HEK293 (cell line): Measurements from ENCODE around the gene DCAF7.

Experiments used
- CTCF ChIA-PET: fragments of 350-600 bp; formaldehyde crosslinking; extraction: SDS; loops from one replicate; lab custom pipeline; 2021; ENCODE audit warnings: antibody characterized with exemption; lab: Yijun Ruan, JAX
- POLR2A ChIA-PET: fragments of 300-600 bp; formaldehyde crosslinking; extraction: SDS; loops from one replicate; lab custom pipeline; 2020; ENCODE audit warnings: antibody characterized with exemption, inconsistent platforms; lab: Yijun Ruan, JAX
- H3K27ac ChIP-seq: fragments of 200-500 bp; sonication (Bioruptor generic); 2 replicates; pipeline ENCODE4 v1.5.1; 2014; ENCODE audit warnings: low read depth, low read length, control low read depth, inconsistent platforms; ENCODE audit errors: extremely low read depth
- H3K36me3 ChIP-seq, 2 experiments: fragments of 200-500 bp in 1 of 2; sonication (Bioruptor generic) in 1 of 2; 1 replicate in 1 of 2; 2 replicates in 1 of 2; pipeline ENCODE4 v1.5.1; 2014 to 2017; ENCODE audit warnings: inconsistent platforms in 2 of 2, low read length in 2 of 2; ENCODE audit not compliant: control insufficient read depth in 2 of 2, insufficient read depth in 1 of 2
- H3K4me1 ChIP-seq: fragments of 200-500 bp; sonication (Bioruptor generic); 2 replicates; pipeline ENCODE4 v1.5.1; 2014; ENCODE audit warnings: mild to moderate bottlenecking, low read length, inconsistent platforms; ENCODE audit not compliant: control insufficient read depth, insufficient read depth
- H3K4me3 ChIP-seq: 2 replicates; pipeline ENCODE4 v1.5.1; 2011; ENCODE audit warnings: low read depth, mild to moderate bottlenecking, control low read depth, low read length, moderate library complexity
- H3K9me3 ChIP-seq: fragments of 200-500 bp; sonication (Bioruptor generic); 2 replicates; pipeline ENCODE4 v1.5.1; 2014; ENCODE audit warnings: low read depth, low read length, inconsistent platforms; ENCODE audit not compliant: control insufficient read depth, insufficient read depth
- KLF9 ChIP-seq: fragments of 450-650 bp; formaldehyde crosslinking; IDR thresholded peaks from 2 replicates; pipeline ENCODE4 v1.5.1; 2016; ENCODE audit warnings: missing biosample characterization, missing genetic modification characterization, low read depth
- PRDM1 ChIP-seq: fragments of 450-650 bp; formaldehyde crosslinking; IDR thresholded peaks from 2 replicates; pipeline ENCODE4; 2016; ENCODE audit warnings: missing biosample characterization, missing genetic modification characterization
- SP7 ChIP-seq: fragments of 450-650 bp; formaldehyde crosslinking; IDR thresholded peaks from 2 replicates; pipeline ENCODE4 v1.5.1; 2016; ENCODE audit warnings: missing biosample characterization, missing genetic modification characterization
- ZFHX2 ChIP-seq: fragments of 450-650 bp; formaldehyde crosslinking; conservative IDR thresholded peaks from 2 replicates; pipeline ENCODE4 v1.5.1; 2016; ENCODE audit warnings: missing biosample characterization, missing genetic modification characterization
- ZNF132 ChIP-seq: fragments of 450-650 bp; formaldehyde crosslinking; IDR thresholded peaks from 2 replicates; pipeline ENCODE4 v1.5.1; 2017; ENCODE audit warnings: missing biosample characterization, missing genetic modification characterization, borderline replicate concordance
- ZNF140 ChIP-seq: fragments of 450-650 bp; formaldehyde crosslinking; IDR thresholded peaks from 2 replicates; pipeline ENCODE4 v1.5.1; 2016; ENCODE audit warnings: missing biosample characterization, missing genetic modification characterization
- ZNF324 ChIP-seq: fragments of 450-650 bp; formaldehyde crosslinking; IDR thresholded peaks from 2 replicates; pipeline ENCODE4 v1.5.1; 2016; ENCODE audit warnings: missing biosample characterization, missing genetic modification characterization
- ZNF544 ChIP-seq: fragments of 450-650 bp; formaldehyde crosslinking; IDR thresholded peaks from 2 replicates; pipeline ENCODE4 v1.5.0; 2017; ENCODE audit warnings: missing biosample characterization, missing genetic modification characterization
- ZNF626 ChIP-seq: fragments of 450-650 bp; sonication (Bioruptor Pico); formaldehyde crosslinking; IDR thresholded peaks from 2 replicates; pipeline ENCODE4 v1.5.1; 2018; ENCODE audit warnings: missing biosample characterization, missing genetic modification characterization, inconsistent platforms
- ZNF747 ChIP-seq: fragments of 450-650 bp; formaldehyde crosslinking; IDR thresholded peaks from 2 replicates; pipeline ENCODE4 v1.5.1; 2016; ENCODE audit warnings: missing biosample characterization, missing genetic modification characterization
- ZNF785 ChIP-seq: fragments of 450-650 bp; formaldehyde crosslinking; IDR thresholded peaks from 2 replicates; pipeline ENCODE4 v1.5.1; 2016; ENCODE audit warnings: missing biosample characterization, missing genetic modification characterization
- ZNF791 ChIP-seq: fragments of 450-650 bp; formaldehyde crosslinking; IDR thresholded peaks from 2 replicates; pipeline ENCODE4 v1.5.1; 2016; ENCODE audit warnings: missing biosample characterization, missing genetic modification characterization
- TF ChIP-seq, protein P1 (sequence below): fragments of 450-650 bp; formaldehyde crosslinking; IDR thresholded peaks from 2 replicates; pipeline ENCODE4 v1.5.1; 2016; ENCODE audit warnings: missing biosample characterization, missing genetic modification characterization
- TF ChIP-seq, protein P2 (sequence below): fragments of 450-650 bp; formaldehyde crosslinking; IDR thresholded peaks from 2 replicates; pipeline ENCODE4 v1.5.1; 2016; ENCODE audit warnings: missing biosample characterization, missing genetic modification characterization
- TF ChIP-seq, protein P3 (sequence below): fragments of 450-650 bp; formaldehyde crosslinking; IDR thresholded peaks from 2 replicates; pipeline ENCODE4 v1.5.1; 2017; ENCODE audit warnings: missing biosample characterization, missing genetic modification characterization
- TF ChIP-seq, protein P4 (sequence below): fragments of 450-650 bp; formaldehyde crosslinking; IDR thresholded peaks from 2 replicates; pipeline ENCODE4 v1.5.1; 2016; ENCODE audit warnings: missing biosample characterization, missing genetic modification characterization

The DCAF7 gene

DNA sequence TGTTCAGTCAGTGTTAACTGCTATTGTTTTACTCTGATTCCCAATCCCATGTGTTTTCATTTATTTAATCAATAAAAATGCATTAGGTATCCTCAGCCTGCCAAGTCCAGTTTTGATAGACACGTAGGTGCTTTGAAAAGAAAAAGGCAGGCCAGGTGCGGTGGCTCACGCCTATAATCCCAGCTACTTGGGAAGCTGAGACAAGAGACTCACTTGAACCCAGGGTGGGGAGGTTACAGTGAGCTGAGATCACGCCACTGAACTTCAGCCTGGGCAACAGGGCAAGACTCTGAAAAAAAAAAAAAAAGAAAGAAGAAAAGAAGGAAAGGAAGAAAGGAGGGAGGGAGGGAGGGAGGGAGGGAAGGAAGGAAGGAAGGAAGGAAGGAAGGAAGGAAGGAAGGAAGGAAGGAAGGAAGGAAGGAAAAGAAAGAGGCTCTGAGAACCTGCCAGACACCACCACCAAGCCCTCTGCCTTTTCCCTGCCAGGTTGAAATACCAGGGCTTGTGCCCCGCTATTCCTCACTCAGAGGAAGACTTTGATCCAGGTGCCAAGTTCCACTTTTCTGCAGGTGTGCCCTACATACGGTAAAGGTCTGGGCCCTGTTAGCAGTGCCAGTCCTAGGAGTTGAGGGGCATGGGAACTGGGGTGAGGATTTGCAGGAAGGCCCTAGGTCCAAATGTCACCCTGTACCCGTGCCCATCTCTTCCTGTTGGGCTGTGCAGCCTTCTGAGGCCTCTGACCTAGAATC, 37.2 kb upstream of the DCAF7 start (continued):
- TF ChIP-seq ZNF626 (tag by site-specific recombination), result no peak
- TF ChIP-seq ZNF324, result no peak
- no peak for TF ChIP-seq ZNF140 (tag by site-specific recombination)
- TF ChIP-seq, protein P1, sequence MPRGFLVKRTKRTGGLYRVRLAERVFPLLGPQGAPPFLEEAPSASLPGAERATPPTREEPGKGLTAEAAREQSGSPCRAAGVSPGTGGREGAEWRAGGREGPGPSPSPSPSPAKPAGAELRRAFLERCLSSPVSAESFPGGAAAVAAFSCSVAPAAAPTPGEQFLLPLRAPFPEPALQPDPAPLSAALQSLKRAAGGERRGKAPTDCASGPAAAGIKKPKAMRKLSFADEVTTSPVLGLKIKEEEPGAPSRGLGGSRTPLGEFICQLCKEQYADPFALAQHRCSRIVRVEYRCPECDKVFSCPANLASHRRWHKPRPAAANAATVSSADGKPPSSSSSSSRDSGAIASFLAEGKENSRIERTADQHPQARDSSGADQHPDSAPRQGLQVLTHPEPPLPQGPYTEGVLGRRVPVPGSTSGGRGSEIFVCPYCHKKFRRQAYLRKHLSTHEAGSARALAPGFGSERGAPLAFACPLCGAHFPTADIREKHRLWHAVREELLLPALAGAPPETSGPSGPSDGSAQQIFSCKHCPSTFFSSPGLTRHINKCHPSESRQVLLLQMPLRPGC (tag by site-specific recombination), result no peak
- TF ChIP-seq ZNF791, result no peak
- TF ChIP-seq ZNF747 (tag by site-specific recombination), result no peak
- TF ChIP-seq PRDM1, result no peak
- no peak for TF ChIP-seq ZFHX2 (tag by site-specific recombination)

DNA sequence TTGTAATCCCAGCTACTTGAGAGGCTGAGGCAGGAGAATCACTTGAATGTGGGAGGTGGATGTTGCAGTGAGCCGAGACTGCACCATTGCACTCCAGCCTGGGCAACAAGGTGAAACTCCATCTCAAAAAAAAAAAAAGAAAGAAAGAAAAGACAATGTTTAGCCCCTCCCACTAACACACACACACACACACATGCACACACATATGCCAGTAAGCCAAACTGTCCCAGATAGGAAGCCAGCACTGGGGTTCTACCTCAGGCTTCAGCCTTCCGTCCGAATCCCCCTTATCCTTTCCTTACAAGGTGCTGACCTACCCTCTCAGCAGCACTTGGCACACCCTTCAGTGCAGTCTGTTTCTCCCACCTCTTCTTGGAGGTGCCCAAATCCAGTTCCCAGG, 35.8 kb upstream of the DCAF7 start:
- TF ChIP-seq, protein P2, sequence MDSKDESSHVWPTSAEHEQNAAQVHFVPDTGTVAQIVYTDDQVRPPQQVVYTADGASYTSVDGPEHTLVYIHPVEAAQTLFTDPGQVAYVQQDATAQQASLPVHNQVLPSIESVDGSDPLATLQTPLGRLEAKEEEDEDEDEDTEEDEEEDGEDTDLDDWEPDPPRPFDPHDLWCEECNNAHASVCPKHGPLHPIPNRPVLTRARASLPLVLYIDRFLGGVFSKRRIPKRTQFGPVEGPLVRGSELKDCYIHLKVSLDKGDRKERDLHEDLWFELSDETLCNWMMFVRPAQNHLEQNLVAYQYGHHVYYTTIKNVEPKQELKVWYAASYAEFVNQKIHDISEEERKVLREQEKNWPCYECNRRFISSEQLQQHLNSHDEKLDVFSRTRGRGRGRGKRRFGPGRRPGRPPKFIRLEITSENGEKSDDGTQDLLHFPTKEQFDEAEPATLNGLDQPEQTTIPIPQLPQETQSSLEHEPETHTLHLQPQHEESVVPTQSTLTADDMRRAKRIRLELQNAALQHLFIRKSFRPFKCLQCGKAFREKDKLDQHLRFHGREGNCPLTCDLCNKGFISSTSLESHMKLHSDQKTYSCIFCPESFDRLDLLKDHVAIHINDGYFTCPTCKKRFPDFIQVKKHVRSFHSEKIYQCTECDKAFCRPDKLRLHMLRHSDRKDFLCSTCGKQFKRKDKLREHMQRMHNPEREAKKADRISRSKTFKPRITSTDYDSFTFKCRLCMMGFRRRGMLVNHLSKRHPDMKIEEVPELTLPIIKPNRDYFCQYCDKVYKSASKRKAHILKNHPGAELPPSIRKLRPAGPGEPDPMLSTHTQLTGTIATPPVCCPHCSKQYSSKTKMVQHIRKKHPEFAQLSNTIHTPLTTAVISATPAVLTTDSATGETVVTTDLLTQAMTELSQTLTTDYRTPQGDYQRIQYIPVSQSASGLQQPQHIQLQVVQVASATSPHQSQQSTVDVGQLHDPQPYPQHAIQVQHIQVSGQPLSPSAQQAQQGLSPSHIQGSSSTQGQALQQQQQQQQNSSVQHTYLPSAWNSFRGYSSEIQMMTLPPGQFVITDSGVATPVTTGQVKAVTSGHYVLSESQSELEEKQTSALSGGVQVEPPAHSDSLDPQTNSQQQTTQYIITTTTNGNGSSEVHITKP, result peak; percentile 95
- TF ChIP-seq ZNF544 (tag by site-specific recombination) (no peak), ZNF785 (tag by site-specific recombination) (no peak), KLF9 (no peak), SP7 (tag by site-specific recombination) (no peak), ZNF132 (tag by site-specific recombination) (no peak)
- TF ChIP-seq, protein P3, sequence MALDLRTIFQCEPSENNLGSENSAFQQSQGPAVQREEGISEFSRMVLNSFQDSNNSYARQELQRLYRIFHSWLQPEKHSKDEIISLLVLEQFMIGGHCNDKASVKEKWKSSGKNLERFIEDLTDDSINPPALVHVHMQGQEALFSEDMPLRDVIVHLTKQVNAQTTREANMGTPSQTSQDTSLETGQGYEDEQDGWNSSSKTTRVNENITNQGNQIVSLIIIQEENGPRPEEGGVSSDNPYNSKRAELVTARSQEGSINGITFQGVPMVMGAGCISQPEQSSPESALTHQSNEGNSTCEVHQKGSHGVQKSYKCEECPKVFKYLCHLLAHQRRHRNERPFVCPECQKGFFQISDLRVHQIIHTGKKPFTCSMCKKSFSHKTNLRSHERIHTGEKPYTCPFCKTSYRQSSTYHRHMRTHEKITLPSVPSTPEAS (tag by site-specific recombination), result peak; percentile 40; the same call in 1 of the 2 replicates
- TF ChIP-seq, protein P4, sequence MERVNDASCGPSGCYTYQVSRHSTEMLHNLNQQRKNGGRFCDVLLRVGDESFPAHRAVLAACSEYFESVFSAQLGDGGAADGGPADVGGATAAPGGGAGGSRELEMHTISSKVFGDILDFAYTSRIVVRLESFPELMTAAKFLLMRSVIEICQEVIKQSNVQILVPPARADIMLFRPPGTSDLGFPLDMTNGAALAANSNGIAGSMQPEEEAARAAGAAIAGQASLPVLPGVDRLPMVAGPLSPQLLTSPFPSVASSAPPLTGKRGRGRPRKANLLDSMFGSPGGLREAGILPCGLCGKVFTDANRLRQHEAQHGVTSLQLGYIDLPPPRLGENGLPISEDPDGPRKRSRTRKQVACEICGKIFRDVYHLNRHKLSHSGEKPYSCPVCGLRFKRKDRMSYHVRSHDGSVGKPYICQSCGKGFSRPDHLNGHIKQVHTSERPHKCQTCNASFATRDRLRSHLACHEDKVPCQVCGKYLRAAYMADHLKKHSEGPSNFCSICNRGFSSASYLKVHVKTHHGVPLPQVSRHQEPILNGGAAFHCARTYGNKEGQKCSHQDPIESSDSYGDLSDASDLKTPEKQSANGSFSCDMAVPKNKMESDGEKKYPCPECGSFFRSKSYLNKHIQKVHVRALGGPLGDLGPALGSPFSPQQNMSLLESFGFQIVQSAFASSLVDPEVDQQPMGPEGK (tag by site-specific recombination), result no peak
- Histone ChIP-seq H3K9me3 (no peaks in the 10 kb centered on the region), H3K4me3 (no peak overlapping the region), H3K27ac (no peak overlapping the region), H3K36me3 (no peaks in the 10 kb centered on the region), H3K4me1 (no peaks in the 10 kb centered on the region)
- ChIA-PET CTCF (interaction anchor here (1.1 to 1.4 kb wide), 2 partner anchors 35 to 79 kb away, joined by 4 read pairs; no protein-coding TSS in a partner anchor), POLR2A (interaction anchor here (0.7 kb wide), 1 partner anchor 61 kb away, joined by 3 read pairs; no protein-coding TSS in a partner anchor)
